Right ventricle myocardium superior (tissue), 1 donor: Measurements from ENCODE around the gene SEC31A. TPM values are rescaled to one million over a fixed set of nuclear protein-coding genes. Genes with fewer than 3 reads are reported as not detected.
"Not testable (repeated sequence)": the region's sequence is repeated elsewhere in the genome, so short reads cannot be mapped to it uniquely, and the experiment has no call there.

Experiments
- ATAC-seq: fragments of 200-7000 bp; cut with Tn5 transposase; one replicate; pipeline ENCODE4 v1.9.1; 2020; ENCODE audit warnings: mild to moderate bottlenecking; ENCODE audit not compliant: poor library complexity
- DNase-seq: peaks from one replicate; pipeline ENCODE4 v3.0.0-alpha.2; 2020
- intact Hi-C: fragments of 100-400 bp; cut with DNase I; formaldehyde crosslinking; loops from one replicate; pipeline ENCODE4 v1.11.2; 2022
- total RNA-seq: library from RNA; stranded (reverse); fragmentation: NEBNext Ultra II Directional; extraction: Animal tissue kit (Norgen Biotek cat#: 25700); gene quantifications from one replicate; pipeline ENCODE4 v1.2.1, GENCODE V29; 2021
- donor health status: DM: no; HTN: yes; CAD: no; lungs with severe emphysema.

SEC31A gene
- total RNA-seq, 1 donor from 2014 or later = 82.1 TPM

GRCh38 chr4:82860487-82860886 lies 30.5 kb downstream of the SEC31A start:
- intact Hi-C loops, ATAC-seq, DNase-seq: not testable (repeated sequence)

GRCh38 chr4:82852751-82853285 lies 38.1 kb downstream of the SEC31A start:
- intact Hi-C loops = no loop called here
- DNase-seq (no peak), ATAC-seq (no peak)

- no peak for DNase-seq
- intact Hi-C loops = no loop called here
- ATAC-seq = peak; percentile 22
Measured at GRCh38 chr4:82851885-82852750, 38.8 kb downstream of the SEC31A start.

GRCh38 chr4:82851318-82851717 lies 39.6 kb downstream of the SEC31A start:
- intact Hi-C loops = no loop called here

GRCh38 chr4:82850684-82851083 lies 40.3 kb downstream of the SEC31A start:
- ATAC-seq (no peak), DNase-seq (no peak)
- intact Hi-C loops = no loop called here

More at GRCh38 chr4:82851318-82851717, 39.6 kb downstream of the SEC31A start:
- DNase-seq = no peak
- ATAC-seq = no peak

GRCh38 chr4:82848706-82849105 lies 42.2 kb downstream of the SEC31A start:
- ATAC-seq = no peak
- intact Hi-C loops = no loop called here
- DNase-seq = no peak

GRCh38 chr4:82842593-82842992 lies 48.4 kb downstream of the SEC31A start:
- intact Hi-C loops = no loop called here
- ATAC-seq (no peak), DNase-seq (no peak)

- no peak for ATAC-seq
Measured at GRCh38 chr4:82839624-82840023, 51.3 kb downstream of the SEC31A start.

GRCh38 chr4:82833696-82834313 lies 57.1 kb downstream of the SEC31A start:
- no peak for DNase-seq
- ATAC-seq = peak; percentile 95
- intact Hi-C loops = no loop called here

More at GRCh38 chr4:82839624-82840023, 51.3 kb downstream of the SEC31A start:
- no peak for DNase-seq
- intact Hi-C loops = no loop called here

- DNase-seq, ATAC-seq, intact Hi-C loops: not testable (repeated sequence)
Measured at GRCh38 chr4:82833060-82833459, 57.9 kb downstream of the SEC31A start.

- intact Hi-C loops = loop anchor here (10.0 kb wide), 1 partner anchor 49 kb away; no protein-coding TSS in a partner anchor
- no peak for ATAC-seq
- DNase-seq = no peak
Measured at GRCh38 chr4:82825425-82825824, 65.5 kb downstream of the SEC31A start.

- DNase-seq = no peak
- intact Hi-C loops = loop anchor here (10.0 kb wide), 1 partner anchor 52 kb away; no protein-coding TSS in a partner anchor
- no peak for ATAC-seq
Measured at GRCh38 chr4:82823062-82823461, 67.9 kb downstream of the SEC31A start.

- DNase-seq (no peak), ATAC-seq (no peak)
- intact Hi-C loops = loop anchor here (10.0 kb wide), 1 partner anchor 54 kb away; no protein-coding TSS in a partner anchor
Measured at GRCh38 chr4:82820689-82821088, 70.3 kb downstream of the SEC31A start.

- ATAC-seq = no peak
- intact Hi-C loops = no loop called here
Measured at GRCh38 chr4:82818664-82819662, 72.0 kb downstream of the SEC31A start.

GRCh38 chr4:82816874-82817273 lies 74.1 kb downstream of the SEC31A start:
- intact Hi-C loops, DNase-seq, ATAC-seq: not testable (repeated sequence)

More at GRCh38 chr4:82818664-82819662, 72.0 kb downstream of the SEC31A start:
- no peak for DNase-seq

- DNase-seq (no peak), ATAC-seq (no peak)
- intact Hi-C loops = no loop called here
Measured at GRCh38 chr4:82814034-82814433, 76.9 kb downstream of the SEC31A start.

- no peak for DNase-seq
- intact Hi-C loops = no loop called here
- no peak for ATAC-seq
Measured at GRCh38 chr4:82811838-82812341, 79.1 kb downstream of the SEC31A start.

GRCh38 chr4:82811392-82811791 lies 79.6 kb downstream of the SEC31A start:
- ATAC-seq = no peak
- intact Hi-C loops = no loop called here

More at GRCh38 chr4:82811392-82811791, 79.6 kb downstream of the SEC31A start:
- DNase-seq = no peak
